Left kidney (tissue), 2 donors: ENCODE measurements around the gene LBHD1. TPM values are rescaled to one million over a fixed set of nuclear protein-coding genes. Genes with fewer than 3 reads are reported as not detected.
"Not testable (repeated sequence)": the region's sequence is repeated elsewhere in the genome, so short reads cannot be mapped to it uniquely, and the experiment has no call there.

ENCODE experiments used
- DNase-seq: peaks from one replicate; pipeline ENCODE4 v3.0.0-alpha.2; 2013
- polyA plus RNA-seq: library from polyadenylated mRNA; unstranded; fragments of 120-200 nt; gene quantifications from one replicate; pipeline ENCODE4 v1.2.1, GENCODE V29; 2013; ENCODE audit not compliant: insufficient read length

Gene LBHD1
- polyA plus RNA-seq, 1 donor = 9.0 TPM

GRCh38 chr11:62694455-62695167, 22.5 kb upstream of the LBHD1 start:
- no peak for DNase-seq

DNA sequence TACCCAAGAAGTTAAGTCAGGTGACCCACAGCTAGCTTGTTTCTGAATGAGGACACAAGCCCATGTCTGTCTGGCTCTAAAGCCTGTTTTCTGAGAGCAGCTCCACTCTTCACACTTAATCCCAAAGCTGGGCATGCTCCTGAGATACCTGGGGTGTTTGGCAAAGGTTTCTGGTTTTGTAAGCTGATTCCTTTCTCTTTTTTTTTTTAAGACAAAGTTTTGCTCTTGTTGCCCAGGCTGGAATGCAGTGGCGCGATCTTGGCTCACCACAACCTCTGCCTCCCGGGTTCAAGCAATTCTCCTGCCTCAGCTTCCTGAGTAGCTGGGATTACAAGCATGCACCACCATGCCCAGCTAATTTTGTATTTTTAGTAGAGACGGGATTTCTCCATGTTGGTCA, 21.6 kb upstream of the LBHD1 start:
- not testable (repeated sequence) for DNase-seq

- DNase-seq = no peak
These were observed 17.5 kb upstream of the LBHD1 start, which contains the start of gene LRRN4CL for GRCh38 chr11:62689421-62690183. LRRN4CL (minus strand) TSS chr11:62689530; CDS start chr11:62688508, 1,022 bp downstream.

- DNase-seq = no peak
These were observed 16.4 kb upstream of the LBHD1 start for GRCh38 chr11:62688491-62688890.

DNA sequence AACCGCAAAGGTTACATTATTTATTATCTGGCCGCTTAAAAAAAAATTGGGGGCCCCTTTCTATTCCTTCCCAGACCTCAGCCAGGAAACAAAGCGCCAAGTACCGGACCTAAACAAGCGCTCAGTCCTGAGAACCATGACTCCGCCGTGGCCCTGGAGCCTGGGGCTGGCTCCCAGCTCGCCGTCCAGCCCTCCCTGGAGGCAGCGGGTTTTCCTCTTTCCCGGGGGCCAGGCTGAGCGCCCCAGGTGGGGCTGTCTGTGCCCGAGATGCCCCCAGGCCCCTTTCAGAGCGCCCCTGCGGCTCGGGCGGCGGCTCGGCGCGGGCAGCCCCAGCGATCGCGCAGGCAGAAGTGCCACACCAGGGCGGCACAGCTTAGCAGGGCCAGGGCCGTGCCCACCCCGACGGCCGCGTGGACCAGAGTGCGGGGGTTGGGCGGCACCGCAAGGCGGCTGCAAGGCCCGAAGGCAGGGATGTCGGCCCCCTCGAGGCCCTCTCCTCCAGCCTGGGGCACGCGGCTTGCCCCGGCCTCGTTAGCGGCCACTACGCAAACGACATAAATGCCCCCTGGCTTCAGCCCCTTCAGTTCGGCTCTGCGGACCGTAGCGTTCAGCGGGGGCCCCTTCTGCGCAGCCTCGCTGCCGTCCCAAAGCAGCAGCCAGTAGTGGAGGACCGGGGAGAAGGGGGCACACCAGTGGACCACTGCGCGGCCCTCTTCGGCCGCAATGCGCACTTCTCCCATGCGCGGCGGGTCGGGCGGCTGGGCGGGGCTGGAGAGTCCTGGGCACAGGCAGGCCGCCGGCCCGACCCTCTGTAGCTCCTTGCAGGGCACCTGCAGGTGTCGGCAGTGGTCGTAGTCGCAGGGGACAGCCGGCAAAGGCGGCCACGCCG, 15.7 kb upstream of the LBHD1 start:
- DNase-seq = no peak

DNA sequence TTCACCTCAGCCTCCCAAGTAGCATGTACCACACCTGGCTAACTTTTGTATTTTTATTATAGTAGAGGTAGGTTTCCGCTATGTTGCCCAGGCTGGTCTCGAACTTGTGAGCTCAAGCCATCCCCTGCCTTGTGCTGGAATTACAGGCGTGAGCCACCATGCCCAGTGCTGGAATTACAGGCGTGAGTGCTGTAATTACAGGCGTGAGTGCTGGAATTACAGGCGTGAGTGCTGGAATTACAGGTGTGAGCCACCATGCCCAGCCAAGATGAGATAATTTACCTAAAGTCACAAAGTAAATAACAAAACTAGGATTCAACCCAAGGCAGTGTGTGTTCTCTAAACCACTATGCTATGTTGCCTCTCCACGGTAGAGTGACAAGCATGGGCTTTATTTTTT, 10.5 kb upstream of the LBHD1 start:
- DNase-seq = no peak

- DNase-seq = no peak
These were observed 8.8 kb upstream of the LBHD1 start for GRCh38 chr11:62680825-62681240.

- peak; percentile 88 for DNase-seq
These were observed 7.0 kb upstream of the LBHD1 start, which contains the start of gene UBXN1 for GRCh38 chr11:62678770-62679696. UBXN1 (minus strand) TSS chr11:62679073; CDS start chr11:62678923, 150 bp downstream.

DNA sequence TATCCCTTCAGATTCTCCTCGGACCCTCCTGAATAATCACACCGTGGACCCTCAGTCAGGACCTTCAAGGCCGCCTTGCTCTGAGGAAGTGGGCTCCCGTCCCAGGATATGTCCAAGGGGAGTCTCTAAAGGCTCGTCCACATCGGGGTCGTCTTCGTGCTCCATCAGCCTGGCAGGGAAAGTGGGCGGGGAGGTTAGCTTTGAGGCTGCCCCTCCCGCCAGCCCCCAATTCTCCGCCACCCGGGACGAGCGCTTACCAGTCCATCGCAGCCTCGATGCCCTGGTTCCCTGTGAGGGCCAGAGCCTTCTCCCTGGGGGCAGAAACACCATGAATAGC, 6.3 kb upstream of the LBHD1 start:
- DNase-seq = no peak

DNA sequence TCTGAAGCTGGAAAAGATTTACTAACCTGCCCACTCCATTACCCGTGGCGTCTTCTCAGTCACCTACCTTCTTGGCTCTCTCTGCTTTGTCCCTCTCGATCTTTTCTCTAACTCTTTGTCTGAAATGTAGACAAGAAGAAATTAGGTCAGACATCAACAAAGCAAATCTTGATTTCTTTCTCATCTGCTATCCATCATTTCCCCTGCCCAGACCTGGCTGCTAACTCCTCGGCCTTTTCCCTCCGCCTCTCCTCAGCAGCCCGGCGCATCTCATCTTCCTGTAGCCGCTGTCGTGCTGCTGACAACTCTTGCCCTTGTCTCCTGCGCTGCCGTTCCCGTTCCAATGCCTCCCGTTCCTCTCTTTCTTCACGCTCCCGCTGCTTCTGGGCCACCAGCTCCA, 5.6 kb upstream of the LBHD1 start:
- no peak for DNase-seq

DNA sequence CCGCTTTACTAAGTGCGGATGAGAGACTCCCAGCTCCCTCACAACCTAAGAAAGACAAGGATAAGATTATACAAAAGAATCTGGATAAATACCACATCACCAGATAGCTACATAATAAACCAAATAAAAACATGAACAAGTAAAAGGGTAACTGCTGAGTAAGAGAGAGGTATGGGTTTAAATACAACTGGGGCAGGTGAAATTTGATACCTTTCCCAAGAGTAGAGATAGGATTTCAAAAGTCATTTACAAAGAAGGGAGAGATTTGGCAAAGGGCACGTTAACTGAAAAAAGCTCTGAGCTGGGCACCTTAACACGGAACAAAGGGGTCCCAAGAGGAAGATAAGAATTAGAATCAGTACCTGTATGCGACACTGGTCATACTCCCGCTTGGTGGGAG, 5.1 kb upstream of the LBHD1 start:
- no peak for DNase-seq

GRCh38 chr11:62676698-62677097, 4.6 kb upstream of the LBHD1 start:
- DNase-seq = no peak

DNA sequence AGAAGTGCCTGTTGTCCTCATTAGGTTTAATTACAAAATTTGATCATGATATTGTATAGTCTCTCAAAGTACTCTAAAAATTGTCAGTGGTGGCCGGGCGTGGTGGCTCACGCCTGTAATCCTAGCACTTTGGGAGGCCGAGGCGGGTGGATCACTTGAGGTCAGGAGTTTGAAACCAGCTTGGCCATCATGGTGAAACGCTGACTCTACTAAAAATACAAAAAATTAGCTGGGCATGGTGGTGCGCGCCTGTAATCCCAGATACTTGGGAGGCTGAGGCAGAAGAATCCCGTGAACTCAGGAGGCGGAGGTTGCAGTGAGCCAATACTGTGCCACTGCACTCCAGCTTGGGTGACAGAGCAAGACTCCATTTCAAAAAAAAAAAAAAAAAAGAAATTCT, 3.3 kb upstream of the LBHD1 start:
- DNase-seq = not testable (repeated sequence)

DNA sequence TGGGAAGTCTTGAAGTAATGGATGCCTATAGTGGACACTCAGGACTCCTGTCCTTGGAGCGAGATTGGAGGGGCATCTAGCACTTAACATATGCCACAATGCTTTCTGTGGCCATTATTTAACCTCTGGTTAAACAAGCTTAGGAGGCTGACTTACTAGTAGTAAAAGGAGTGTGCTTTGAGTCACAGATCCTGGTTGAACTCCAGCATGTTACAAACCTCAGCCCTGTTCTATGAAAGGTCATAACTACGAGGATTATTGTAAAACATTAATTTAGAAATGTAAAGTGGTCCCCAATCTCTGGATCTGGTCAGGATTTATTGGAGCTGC, 1.1 kb upstream of the LBHD1 start:
- no peak for DNase-seq

GRCh38 chr11:62671236-62671607, 845 bp downstream of the LBHD1 start:
- DNase-seq = no peak

GRCh38 chr11:62669420-62670161, 2.5 kb downstream of the LBHD1 start:
- no peak for DNase-seq

- no peak for DNase-seq
These were observed 4.6 kb downstream of the LBHD1 start for GRCh38 chr11:62667460-62667859.

- DNase-seq = no peak
These were observed 5.7 kb downstream of the LBHD1 start for GRCh38 chr11:62666259-62666926.

GRCh38 chr11:62665599-62666258, 6.3 kb downstream of the LBHD1 start:
- DNase-seq = no peak
